GM12891 (cell line): ENCODE measurements around the gene AHNAK.
A peak's percentile ranks its signal among the peaks of the same experiment; 100 is the strongest.

Source experiments
- DNase-seq: peaks from one replicate; pipeline ENCODE4 v3.0.0; 2011; ENCODE audit warnings: low spot score; ENCODE audit not compliant: insufficient read length
- FAIRE-seq: peaks from 2 replicates; lab custom pipeline; 2011; peaks lifted over from hg19 to GRCh38; lab: Jason Lieb, UNC
- PAX5 ChIP-seq: IDR thresholded peaks from 2 replicates; pipeline ENCODE4 v1.6.1; 2011; ENCODE audit warnings: low read length, moderate library complexity, mild to moderate bottlenecking; ENCODE audit not compliant: insufficient read depth, severe bottlenecking
- POLR2A ChIP-seq: IDR thresholded peaks from 2 replicates; pipeline ENCODE4 v1.6.1; 2011; ENCODE audit warnings: low read depth, low read length, control low read depth
- POLR2AphosphoS5 ChIP-seq: IDR thresholded peaks from 2 replicates; pipeline ENCODE4 v1.6.1; 2011; ENCODE audit warnings: low read depth, low read length, control low read depth
- POU2F2 ChIP-seq: IDR thresholded peaks from 2 replicates; pipeline ENCODE4 v1.6.1; 2011; ENCODE audit warnings: low read depth, mild to moderate bottlenecking, control low read depth, low read length, moderate library complexity
- SPI1 ChIP-seq: IDR thresholded peaks from 2 replicates; pipeline ENCODE4 v1.6.1; 2011; ENCODE audit warnings: low read depth, low read length, control low read depth
- TAF1 ChIP-seq: IDR thresholded peaks from 2 replicates; pipeline ENCODE4 v1.6.1; 2011; ENCODE audit warnings: low read depth, low read length, control low read depth

Gene AHNAK

DNA sequence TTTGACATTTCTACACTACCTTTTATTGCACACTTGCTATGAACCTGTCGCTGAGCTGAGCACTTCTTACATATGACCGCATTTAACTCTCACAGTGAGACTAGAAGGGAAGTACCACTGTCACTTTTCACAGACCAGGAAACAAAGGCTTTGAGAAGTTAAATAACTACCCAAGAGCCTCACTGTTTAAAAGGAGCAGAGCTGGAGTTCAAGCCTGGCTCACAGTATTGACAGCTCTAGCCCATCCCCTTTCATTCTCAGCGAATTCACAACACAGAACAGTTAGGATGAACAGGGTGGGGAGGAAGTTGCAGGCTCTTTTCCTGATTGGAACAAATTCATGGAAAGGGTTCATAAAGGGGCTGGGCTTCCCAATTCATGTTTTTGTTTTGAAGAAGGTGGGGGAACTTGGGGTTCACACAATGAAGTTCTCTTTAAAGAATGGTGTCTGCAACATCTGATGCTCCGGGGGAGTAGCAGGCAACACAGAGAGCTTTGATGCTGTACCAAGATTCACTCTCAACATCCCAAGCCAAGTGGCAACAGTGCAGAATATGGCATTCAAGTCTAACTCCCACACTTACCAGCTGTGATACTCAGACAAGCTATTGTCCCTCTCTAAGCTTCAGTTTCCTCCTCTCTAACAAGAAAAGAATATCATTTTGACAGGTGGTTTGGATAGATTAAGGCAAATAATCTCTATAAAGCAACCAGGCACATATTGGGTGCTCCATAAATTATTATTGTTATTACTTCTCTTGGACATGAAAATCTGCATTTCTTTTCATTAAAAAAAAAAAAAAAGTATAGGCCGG, 110.6 kb downstream of the AHNAK start:
- peak; percentile 13 for FAIRE-seq
- no peak for DNase-seq
- TF ChIP-seq POLR2AphosphoS5 (no peak), SPI1 (no peak), TAF1 (no peak), POU2F2 (no peak), POLR2A (no peak), PAX5 (no peak)

DNA sequence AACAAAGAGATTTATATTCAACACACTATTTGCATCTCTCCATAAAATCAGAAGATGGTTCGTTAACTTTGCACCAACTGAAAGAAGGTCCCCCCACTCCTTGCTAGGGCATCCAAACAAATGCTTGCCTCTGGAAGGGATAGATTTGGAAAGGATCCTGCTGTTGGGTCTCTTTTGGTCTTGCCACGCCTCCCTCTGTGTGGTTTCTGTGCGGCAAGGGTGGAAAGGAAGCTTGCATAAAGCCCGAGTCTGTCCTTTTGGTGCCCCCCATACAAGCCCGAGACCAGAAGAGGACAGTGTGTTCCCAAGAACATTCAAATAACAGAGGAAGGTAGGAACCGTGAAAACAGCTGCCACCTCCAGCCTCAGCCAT, 112.7 kb downstream of the AHNAK start:
- DNase-seq (no peak), FAIRE-seq (no peak)
- TF ChIP-seq POLR2AphosphoS5, result no peak
- no peak for TF ChIP-seq POU2F2
- no peak for TF ChIP-seq TAF1
- no peak for TF ChIP-seq PAX5
- no peak for TF ChIP-seq SPI1
- TF ChIP-seq POLR2A, result no peak

DNA sequence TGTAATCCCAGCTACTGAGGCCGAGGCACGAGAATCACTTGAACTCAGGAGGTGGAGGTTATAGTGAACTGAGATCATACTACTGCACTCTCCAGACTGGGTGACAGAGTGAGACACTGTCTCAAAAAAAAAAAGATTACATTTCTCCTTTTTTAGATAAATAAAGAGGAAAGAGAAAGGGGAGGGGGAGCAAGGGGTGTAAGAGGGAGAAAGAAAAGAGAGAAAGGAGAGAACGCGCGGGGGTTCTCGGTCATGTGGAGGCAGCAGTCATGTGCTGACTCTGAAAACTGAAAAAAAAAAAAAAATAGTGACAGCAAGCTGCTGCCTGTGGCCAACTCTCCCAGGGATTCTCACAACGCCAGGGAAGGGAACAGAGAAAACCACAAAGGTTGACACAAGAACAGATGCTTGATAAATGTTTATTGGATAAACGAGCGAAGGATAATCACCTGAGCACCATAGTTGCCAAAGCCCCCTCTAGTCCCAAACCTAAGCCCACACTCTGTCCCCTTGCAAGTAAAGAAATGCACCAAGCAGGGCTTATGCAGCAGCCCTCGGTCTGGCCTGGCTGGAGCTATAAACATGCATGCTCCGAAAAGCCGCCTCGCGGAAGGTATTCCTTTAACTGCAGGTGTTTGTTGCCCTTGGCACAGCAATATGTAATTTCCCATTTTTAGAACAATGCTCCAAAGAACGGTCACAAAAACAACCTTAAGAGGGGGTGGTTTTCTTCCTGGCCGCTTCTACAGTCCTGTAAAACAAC, 113.3 kb downstream of the AHNAK start:
- DNase-seq (no peak), FAIRE-seq (no peak)
- TF ChIP-seq POLR2A (no peak), SPI1 (no peak), POU2F2 (no peak), TAF1 (no peak), POLR2AphosphoS5 (no peak), PAX5 (no peak)

DNA sequence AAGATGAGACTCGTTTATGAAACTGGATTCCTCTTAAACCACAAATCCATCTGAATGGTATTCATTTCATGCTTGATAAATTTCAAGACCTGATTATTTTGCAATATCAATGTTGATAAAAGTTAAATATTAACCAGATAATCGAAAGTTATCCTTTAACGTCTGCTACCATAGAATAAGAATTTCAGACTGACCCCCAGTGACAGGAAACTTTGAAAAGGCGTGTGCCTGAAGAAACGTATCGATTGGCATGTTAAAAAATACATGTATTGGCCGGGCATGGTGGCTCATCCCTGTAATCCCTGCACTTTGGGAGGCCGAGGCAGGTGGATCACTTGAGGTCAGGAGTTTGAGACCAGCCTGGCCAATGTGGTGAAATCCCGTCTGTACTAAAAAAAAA, 113.9 kb downstream of the AHNAK start:
- no peak for DNase-seq
- TF ChIP-seq POLR2AphosphoS5 (no peak), TAF1 (no peak), POLR2A (no peak), POU2F2 (no peak), PAX5 (no peak), SPI1 (no peak)
- FAIRE-seq, result no peak

DNA sequence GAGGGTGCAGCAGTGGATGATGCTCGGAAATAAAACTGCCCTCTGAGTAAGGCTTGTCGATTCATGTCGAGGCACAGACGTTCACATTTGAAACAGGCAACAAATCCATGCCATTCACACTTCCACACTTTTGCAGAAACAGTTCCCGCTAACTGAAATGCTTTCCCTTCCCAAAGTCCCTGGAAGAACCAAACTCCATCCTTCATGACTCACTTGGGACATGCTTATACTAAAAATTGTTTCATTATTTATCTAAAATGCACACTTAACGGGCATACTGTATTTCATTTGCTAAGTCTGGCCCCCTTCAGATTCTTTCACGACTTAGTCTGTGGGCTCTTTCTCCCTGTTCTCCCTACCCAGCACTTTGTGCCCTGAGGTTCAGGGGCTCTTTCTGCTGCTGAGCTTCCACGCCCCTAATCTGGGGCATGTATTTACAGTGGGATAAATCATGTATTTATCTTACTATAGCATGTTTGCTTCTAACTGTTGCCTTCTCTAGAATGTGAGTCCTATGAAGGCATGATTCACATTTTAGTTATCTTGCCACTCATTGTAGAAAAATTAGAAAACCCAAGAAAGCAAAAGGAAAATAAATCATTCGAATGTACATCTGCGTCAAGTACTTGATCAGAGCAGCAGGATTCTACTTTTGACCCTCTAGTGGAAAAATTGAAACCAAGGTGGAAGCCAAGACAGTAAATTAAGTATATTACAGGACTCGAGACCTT, 115.3 kb downstream of the AHNAK start:
- DNase-seq, result no peak
- TF ChIP-seq POLR2A (no peak), PAX5 (no peak), POU2F2 (no peak), TAF1 (no peak), POLR2AphosphoS5 (no peak), SPI1 (no peak)
- no peak for FAIRE-seq

DNA sequence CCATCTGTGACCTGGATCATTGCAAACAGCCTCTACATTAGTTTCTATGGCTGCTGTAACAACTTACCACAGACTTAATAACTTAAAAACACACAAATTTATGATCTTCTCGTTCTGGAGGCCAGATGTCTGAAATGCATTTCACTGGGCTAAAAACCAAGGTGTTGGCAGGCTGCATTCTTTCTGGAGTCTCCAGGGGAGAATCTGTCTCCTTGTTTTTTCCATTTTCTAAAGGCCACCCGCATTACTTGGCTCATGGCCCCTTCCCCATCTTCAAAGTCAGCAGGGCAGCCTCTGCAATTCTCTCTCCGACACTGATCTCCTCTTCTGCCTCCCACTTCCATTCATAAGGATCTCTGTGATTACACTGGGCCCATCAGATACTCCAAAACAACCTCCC, 116.2 kb downstream of the AHNAK start:
- TF ChIP-seq PAX5, result no peak
- TF ChIP-seq POLR2AphosphoS5, result no peak
- TF ChIP-seq POU2F2, result no peak
- no peak for TF ChIP-seq POLR2A
- no peak for TF ChIP-seq TAF1
- no peak for TF ChIP-seq SPI1
- DNase-seq, result no peak
- no peak for FAIRE-seq

DNA sequence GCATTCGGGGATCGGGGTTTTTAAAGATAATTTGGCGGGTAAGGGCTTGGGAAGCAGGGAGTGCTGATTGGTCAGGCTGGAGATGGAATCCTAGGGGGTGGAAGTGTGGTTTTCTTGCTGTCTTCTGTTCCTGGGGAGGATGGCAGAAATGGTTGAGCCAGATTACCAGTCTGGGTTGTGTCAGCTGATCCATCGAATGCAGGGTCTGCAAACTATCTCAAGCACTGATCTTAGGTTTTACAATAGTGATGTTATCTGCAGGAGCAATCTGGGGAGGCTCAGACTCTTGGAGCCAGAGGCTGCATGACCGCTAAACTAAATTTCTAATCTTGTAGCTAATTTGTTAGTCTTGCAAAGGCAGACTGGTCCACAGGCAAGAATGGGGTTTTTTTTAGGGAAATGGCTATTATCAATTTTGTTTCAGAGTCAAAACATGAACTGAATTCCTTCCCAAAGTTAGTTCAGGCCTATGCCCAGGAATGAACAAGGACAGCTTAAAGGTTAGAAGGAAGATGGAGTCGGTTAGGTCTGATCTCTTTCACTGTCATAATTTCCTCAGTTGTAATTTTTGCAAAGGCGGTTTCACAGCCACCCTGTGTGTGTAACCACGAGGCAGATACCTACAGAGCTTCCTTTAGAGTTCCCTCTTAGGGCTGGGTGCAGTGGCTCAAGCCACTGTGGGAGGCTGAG, 117.6 kb downstream of the AHNAK start:
- DNase-seq, result no peak
- no peak for TF ChIP-seq POU2F2
- no peak for TF ChIP-seq SPI1
- TF ChIP-seq POLR2A, result no peak
- TF ChIP-seq POLR2AphosphoS5, result no peak
- no peak for TF ChIP-seq PAX5
- TF ChIP-seq TAF1, result no peak
- no peak for FAIRE-seq

DNA sequence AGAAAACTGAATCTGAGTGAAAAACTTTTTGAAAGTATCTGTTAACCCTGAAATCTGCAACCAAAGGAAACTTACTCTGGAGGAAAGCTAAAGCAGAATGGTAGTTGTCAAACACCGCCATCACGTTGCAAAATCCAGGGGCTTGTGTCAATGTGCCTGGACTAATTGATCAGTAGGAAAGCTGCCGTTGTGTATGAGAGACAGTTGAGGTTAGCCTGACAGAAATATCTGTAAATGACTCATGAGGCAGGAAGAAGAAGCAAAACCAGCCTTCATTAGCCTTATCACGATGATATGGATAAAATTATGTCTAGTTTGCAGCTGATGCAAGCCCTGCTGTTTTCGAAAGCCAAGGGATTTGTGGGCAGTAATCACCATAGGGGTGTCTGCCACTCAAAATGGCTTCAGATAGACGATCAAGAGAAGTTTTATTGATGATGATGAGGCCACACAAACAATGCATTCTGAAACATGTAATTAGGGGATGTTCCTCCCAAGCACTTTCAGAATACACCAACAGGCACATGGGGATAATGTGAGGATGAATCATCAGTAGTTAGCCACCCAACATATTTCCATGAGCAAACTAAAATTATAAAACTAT, 118.9 kb downstream of the AHNAK start:
- no peak for FAIRE-seq
- no peak for DNase-seq
- no peak for TF ChIP-seq SPI1

DNA sequence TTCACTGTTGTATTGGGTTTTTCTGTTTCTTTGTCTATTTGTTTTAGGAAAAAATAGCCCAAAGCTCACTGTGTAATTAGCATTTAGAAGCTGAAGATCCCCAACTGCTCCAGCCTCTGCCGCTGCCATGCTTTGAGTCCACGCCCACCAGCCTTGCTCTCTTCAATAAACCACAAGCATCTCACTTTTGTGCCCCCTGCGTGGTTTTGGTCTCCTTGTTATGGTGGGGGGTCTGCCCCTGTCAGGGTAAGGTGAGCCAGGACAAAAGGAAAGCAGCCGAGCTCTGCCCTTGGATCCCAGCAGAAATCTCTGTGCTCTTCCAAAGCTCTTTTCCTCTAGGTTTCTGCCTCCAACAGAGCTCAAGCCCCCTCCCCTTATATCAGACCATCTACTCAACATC, 123.6 kb downstream of the AHNAK start:
- no peak for FAIRE-seq
- TF ChIP-seq POLR2A, result no peak
- no peak for TF ChIP-seq SPI1
- no peak for TF ChIP-seq PAX5
- no peak for TF ChIP-seq TAF1
- no peak for TF ChIP-seq POU2F2
- no peak for TF ChIP-seq POLR2AphosphoS5
- no peak for DNase-seq
